Measurements from ENCODE around the gene SBF2.

DNA sequence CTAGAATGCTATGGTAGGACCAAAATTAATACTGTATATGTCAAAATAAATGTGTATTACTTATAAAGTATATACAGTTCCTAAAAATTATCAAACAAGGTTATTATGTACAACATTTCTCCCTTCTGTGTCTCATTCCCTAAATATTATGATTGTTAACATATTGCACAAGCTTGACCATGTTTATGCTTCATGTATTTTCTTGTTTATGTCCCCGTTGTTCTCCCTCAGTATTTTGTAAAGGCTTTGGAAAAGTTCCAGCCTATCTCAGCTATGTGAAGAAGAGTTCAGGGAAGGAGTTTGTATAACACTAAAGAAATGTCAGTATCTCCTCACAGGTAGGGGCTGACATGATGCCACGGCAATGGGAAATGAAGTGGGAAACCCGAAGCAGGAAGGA is 30.5 kb upstream of the SBF2 start:
- TF ChIP-seq EZH2 (IDR thresholded peaks at IDR 0.05; ENCODE audit: borderline replicate concordance, low read depth, low read length, severe bottlenecking) = no peak
- TF ChIP-seq FOS (IDR thresholded peaks at IDR 0.05; ENCODE audit: borderline replicate concordance, insufficient read depth, low read length) = no peak
- TF ChIP-seq MYC (IDR thresholded peaks at IDR 0.05; ENCODE audit: low read depth, low read length) = no peak
- TF ChIP-seq, protein P1, sequence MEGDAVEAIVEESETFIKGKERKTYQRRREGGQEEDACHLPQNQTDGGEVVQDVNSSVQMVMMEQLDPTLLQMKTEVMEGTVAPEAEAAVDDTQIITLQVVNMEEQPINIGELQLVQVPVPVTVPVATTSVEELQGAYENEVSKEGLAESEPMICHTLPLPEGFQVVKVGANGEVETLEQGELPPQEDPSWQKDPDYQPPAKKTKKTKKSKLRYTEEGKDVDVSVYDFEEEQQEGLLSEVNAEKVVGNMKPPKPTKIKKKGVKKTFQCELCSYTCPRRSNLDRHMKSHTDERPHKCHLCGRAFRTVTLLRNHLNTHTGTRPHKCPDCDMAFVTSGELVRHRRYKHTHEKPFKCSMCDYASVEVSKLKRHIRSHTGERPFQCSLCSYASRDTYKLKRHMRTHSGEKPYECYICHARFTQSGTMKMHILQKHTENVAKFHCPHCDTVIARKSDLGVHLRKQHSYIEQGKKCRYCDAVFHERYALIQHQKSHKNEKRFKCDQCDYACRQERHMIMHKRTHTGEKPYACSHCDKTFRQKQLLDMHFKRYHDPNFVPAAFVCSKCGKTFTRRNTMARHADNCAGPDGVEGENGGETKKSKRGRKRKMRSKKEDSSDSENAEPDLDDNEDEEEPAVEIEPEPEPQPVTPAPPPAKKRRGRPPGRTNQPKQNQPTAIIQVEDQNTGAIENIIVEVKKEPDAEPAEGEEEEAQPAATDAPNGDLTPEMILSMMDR (IDR thresholded peaks at IDR 0.05; ENCODE audit: extremely low read depth in 1 of 2, insufficient read depth in 1 of 2, low read depth in 1 of 2, low read length in 2 of 2) = no peak
